ENCODE measurements around the gene KISS1. TPM values are rescaled to one million over a fixed set of nuclear protein-coding genes. Genes with fewer than 3 reads are reported as not detected.

KISS1 gene
- total RNA-seq, 1 experiment from 2014 or later, result not detected

DNA sequence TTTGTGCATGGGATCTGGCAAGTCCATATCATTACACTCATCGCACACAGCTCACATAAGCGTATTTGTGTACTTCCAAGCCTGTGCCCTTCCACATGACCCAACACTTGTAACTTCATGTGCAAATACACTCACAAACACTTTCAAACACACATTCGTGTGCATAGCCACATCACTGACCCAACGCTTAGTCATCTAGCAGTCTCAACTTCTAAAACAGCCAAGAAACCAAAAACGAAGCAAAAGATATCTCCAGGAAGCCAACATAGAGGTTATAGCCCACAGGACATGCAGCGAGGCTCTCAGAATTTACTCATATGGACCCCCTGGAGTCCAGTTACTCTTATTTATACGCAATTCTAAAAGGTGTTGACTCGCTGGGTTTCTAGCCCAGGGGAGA lies 28.4 kb upstream of the KISS1 start:
- no peak overlapping the region for H3K27ac ChIP-seq (ENCODE audit: low read length)
- H3K36me3 ChIP-seq (ENCODE audit: control insufficient read depth, insufficient read depth, low read length), result no peaks in the 10 kb centered on the region
- intact Hi-C loops (cut with micrococcal nuclease; ENCODE audit: unreplicated experiment), result no loop called here
- TF ChIP-seq, protein P1, sequence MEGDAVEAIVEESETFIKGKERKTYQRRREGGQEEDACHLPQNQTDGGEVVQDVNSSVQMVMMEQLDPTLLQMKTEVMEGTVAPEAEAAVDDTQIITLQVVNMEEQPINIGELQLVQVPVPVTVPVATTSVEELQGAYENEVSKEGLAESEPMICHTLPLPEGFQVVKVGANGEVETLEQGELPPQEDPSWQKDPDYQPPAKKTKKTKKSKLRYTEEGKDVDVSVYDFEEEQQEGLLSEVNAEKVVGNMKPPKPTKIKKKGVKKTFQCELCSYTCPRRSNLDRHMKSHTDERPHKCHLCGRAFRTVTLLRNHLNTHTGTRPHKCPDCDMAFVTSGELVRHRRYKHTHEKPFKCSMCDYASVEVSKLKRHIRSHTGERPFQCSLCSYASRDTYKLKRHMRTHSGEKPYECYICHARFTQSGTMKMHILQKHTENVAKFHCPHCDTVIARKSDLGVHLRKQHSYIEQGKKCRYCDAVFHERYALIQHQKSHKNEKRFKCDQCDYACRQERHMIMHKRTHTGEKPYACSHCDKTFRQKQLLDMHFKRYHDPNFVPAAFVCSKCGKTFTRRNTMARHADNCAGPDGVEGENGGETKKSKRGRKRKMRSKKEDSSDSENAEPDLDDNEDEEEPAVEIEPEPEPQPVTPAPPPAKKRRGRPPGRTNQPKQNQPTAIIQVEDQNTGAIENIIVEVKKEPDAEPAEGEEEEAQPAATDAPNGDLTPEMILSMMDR (IDR thresholded peaks at IDR 0.05), result no peak
- TF ChIP-seq TCF7L2 (IDR thresholded peaks at IDR 0.05; ENCODE audit: low read depth, low read length), result no peak
- TF ChIP-seq POLR2AphosphoS5 (IDR thresholded peaks at IDR 0.05; ENCODE audit: low read depth, low read length), result no peak
- TF ChIP-seq, protein P2, sequence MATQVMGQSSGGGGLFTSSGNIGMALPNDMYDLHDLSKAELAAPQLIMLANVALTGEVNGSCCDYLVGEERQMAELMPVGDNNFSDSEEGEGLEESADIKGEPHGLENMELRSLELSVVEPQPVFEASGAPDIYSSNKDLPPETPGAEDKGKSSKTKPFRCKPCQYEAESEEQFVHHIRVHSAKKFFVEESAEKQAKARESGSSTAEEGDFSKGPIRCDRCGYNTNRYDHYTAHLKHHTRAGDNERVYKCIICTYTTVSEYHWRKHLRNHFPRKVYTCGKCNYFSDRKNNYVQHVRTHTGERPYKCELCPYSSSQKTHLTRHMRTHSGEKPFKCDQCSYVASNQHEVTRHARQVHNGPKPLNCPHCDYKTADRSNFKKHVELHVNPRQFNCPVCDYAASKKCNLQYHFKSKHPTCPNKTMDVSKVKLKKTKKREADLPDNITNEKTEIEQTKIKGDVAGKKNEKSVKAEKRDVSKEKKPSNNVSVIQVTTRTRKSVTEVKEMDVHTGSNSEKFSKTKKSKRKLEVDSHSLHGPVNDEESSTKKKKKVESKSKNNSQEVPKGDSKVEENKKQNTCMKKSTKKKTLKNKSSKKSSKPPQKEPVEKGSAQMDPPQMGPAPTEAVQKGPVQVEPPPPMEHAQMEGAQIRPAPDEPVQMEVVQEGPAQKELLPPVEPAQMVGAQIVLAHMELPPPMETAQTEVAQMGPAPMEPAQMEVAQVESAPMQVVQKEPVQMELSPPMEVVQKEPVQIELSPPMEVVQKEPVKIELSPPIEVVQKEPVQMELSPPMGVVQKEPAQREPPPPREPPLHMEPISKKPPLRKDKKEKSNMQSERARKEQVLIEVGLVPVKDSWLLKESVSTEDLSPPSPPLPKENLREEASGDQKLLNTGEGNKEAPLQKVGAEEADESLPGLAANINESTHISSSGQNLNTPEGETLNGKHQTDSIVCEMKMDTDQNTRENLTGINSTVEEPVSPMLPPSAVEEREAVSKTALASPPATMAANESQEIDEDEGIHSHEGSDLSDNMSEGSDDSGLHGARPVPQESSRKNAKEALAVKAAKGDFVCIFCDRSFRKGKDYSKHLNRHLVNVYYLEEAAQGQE (IDR thresholded peaks at IDR 0.05; ENCODE audit: insufficient read depth in 1 of 2, low read depth in 2 of 2, low read length in 1 of 2), result no peak
- no peak for TF ChIP-seq SIN3A (IDR thresholded peaks at IDR 0.05; ENCODE audit: borderline replicate concordance, insufficient read depth, low read depth, low read length)
- H3K9me3 ChIP-seq (ENCODE audit: control insufficient read depth, insufficient read depth, low read depth, low read length), result no peaks in the 10 kb centered on the region
- H3K4me1 ChIP-seq (ENCODE audit: control insufficient read depth, insufficient read depth, low read length), result no peaks in the 10 kb centered on the region
- H3K4me3 ChIP-seq (ENCODE audit: low read depth in 2 of 2, low read length in 2 of 2), result no peak overlapping the region
- ChIA-PET POLR2A (no interaction called here), CTCF (no interaction called here)
- ATAC-seq (no peak), DNase-seq (ENCODE audit: low read depth, low spot score) (no peak)
- in situ Hi-C loops (cut with HindIII; ENCODE audit: low pct_unique_long_range_greater_than_20kb, low sequenced_read_pairs), result no loop called here
- BruUV-seq (replicated peaks), result no TSS peak
- H3K27me3 ChIP-seq (ENCODE audit: control insufficient read depth, insufficient read depth, low read length), result no peaks in the 10 kb centered on the region

DNA sequence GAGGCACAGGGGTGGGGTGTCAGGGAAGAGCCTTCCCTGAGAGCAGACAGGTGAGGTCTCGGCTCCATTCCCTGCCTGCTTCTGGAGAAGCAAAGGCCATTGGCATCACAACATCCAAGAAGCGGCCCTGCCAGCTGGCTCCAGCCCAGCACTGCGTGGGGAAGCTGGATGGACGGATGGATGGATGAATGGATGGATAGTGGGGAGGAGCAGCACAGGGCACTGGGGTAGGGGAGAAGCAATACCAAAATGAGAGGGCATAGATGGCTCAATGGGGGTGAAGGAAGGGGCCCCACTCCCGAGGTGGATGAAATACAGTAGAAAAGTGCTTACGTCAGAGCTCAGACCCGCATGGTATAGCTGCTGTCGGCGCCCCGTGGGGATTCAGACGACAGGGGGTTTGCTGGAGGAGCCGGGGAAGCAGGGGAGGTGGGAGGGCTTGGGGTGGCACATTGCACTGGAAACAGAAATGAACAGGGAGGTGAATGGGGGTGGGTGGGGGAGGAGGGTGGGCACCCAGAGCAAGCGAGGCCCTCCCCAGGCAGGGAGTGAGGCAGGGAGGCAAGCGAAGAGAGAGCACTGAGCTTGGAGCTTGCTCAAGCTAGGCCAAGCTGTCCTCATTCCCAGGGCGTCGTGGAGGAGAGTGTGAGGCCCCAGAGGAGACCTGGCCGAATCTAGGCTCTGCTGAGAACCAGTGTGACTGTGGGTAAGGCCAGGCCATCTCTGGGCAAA lies 27.0 kb upstream of the KISS1 start:
- POLR2A ChIA-PET, result interaction anchor here (0.6 kb wide), 1 partner anchor 88 kb away, joined by 12 read pairs; no protein-coding TSS in a partner anchor
- no peak overlapping the region for H3K4me3 ChIP-seq (ENCODE audit: low read depth in 2 of 2, low read length in 2 of 2)
- ATAC-seq (no peak), DNase-seq (ENCODE audit: low read depth, low spot score) (no peak)
- no TSS peak for BruUV-seq (replicated peaks)
- no peaks in the 10 kb centered on the region for H3K4me1 ChIP-seq (ENCODE audit: control insufficient read depth, insufficient read depth, low read length)
- CTCF ChIA-PET, result no interaction called here
- intact Hi-C loops (cut with micrococcal nuclease; ENCODE audit: unreplicated experiment), result no loop called here
- no peaks in the 10 kb centered on the region for H3K36me3 ChIP-seq (ENCODE audit: control insufficient read depth, insufficient read depth, low read length)
- H3K27me3 ChIP-seq (ENCODE audit: control insufficient read depth, insufficient read depth, low read length), result no peaks in the 10 kb centered on the region
- H3K9me3 ChIP-seq (ENCODE audit: control insufficient read depth, insufficient read depth, low read depth, low read length), result no peaks in the 10 kb centered on the region
- in situ Hi-C loops (cut with HindIII; ENCODE audit: low pct_unique_long_range_greater_than_20kb, low sequenced_read_pairs), result no loop called here
- TF ChIP-seq, protein P2 (IDR thresholded peaks at IDR 0.05; ENCODE audit: insufficient read depth in 1 of 2, low read depth in 2 of 2, low read length in 1 of 2), result no peak
- TF ChIP-seq TCF7L2 (IDR thresholded peaks at IDR 0.05; ENCODE audit: low read depth, low read length), result no peak
- TF ChIP-seq POLR2AphosphoS5 (IDR thresholded peaks at IDR 0.05; ENCODE audit: low read depth, low read length), result no peak
- TF ChIP-seq SIN3A (IDR thresholded peaks at IDR 0.05; ENCODE audit: borderline replicate concordance, insufficient read depth, low read depth, low read length), result no peak
- TF ChIP-seq, protein P1 (IDR thresholded peaks at IDR 0.05), result no peak
- no peak overlapping the region for H3K27ac ChIP-seq (ENCODE audit: low read length)

Measured in Panc1 (cell line).